Astrocyte (in vitro differentiated cells and primary cell): ENCODE measurements around the gene KLK4. TPM values are rescaled to one million over a fixed set of nuclear protein-coding genes. Genes with fewer than 3 reads are reported as not detected.

ENCODE experiments used
- DNase-seq: peaks from one replicate; pipeline ENCODE4 v3.0.0-alpha.2; 2010; ENCODE audit warnings: low read depth
- FAIRE-seq: peaks from 2 replicates; lab custom pipeline; 2011; peaks lifted over from hg19 to GRCh38; lab: Jason Lieb, UNC
- H2AFZ ChIP-seq: 2 replicates; pipeline ENCODE4 v1.6.0; 2012; ENCODE audit warnings: low read depth, low read length, inconsistent platforms
- H3K27ac ChIP-seq: 2 replicates; pipeline ENCODE4 v1.5.1; 2011; ENCODE audit warnings: low read depth, low read length, inconsistent platforms
- H3K27me3 ChIP-seq: 2 replicates; pipeline ENCODE4 v1.6.0; 2011; ENCODE audit warnings: low read length, inconsistent platforms; ENCODE audit not compliant: insufficient read depth
- H3K36me3 ChIP-seq: 2 replicates; pipeline ENCODE4 v1.5.1; 2011; ENCODE audit warnings: low read length, inconsistent platforms; ENCODE audit not compliant: insufficient read depth
- H3K4me1 ChIP-seq: 2 replicates; pipeline ENCODE4 v1.5.1; 2011; ENCODE audit warnings: low read length, inconsistent platforms; ENCODE audit not compliant: insufficient read depth
- H3K4me2 ChIP-seq: 2 replicates; pipeline ENCODE4 v1.6.0; 2012; ENCODE audit warnings: low read length, inconsistent platforms
- H3K4me3 ChIP-seq: 2 replicates; pipeline ENCODE4 v1.5.1; 2011; ENCODE audit warnings: low read depth, mild to moderate bottlenecking, low read length, inconsistent platforms; ENCODE audit not compliant: insufficient read depth
- H3K79me2 ChIP-seq: 2 replicates; pipeline ENCODE4 v1.6.0; 2012; ENCODE audit warnings: mild to moderate bottlenecking, low read length, inconsistent platforms; ENCODE audit not compliant: insufficient read depth
- H3K9ac ChIP-seq: 2 replicates; pipeline ENCODE4 v1.6.0; 2012; ENCODE audit warnings: mild to moderate bottlenecking, low read length, inconsistent platforms
- H3K9me3 ChIP-seq: 2 replicates; pipeline ENCODE4 v1.5.1; 2012; ENCODE audit warnings: low read depth, mild to moderate bottlenecking, low read length, inconsistent platforms; ENCODE audit not compliant: insufficient read depth
- H4K20me1 ChIP-seq: 2 replicates; pipeline ENCODE4 v1.6.0; 2012; ENCODE audit warnings: low read length, inconsistent platforms; ENCODE audit not compliant: insufficient read depth
- H3K27ac Mint-ChIP-seq: one replicate; pipeline ENCODE4 v1.8.0; 2021; ENCODE audit warnings: mild to moderate bottlenecking, mixed read lengths; ENCODE audit not compliant: unreplicated experiment
- H3K27me3 Mint-ChIP-seq: one replicate; pipeline ENCODE4 v1.8.0; 2021; ENCODE audit warnings: low read depth, mixed read lengths; ENCODE audit not compliant: unreplicated experiment
- H3K36me3 Mint-ChIP-seq: one replicate; pipeline ENCODE4 v1.8.0; 2021; ENCODE audit warnings: low read depth, mixed read lengths; ENCODE audit not compliant: unreplicated experiment
- H3K4me1 Mint-ChIP-seq: one replicate; pipeline ENCODE4 v1.8.0; 2021; ENCODE audit warnings: low read depth, mixed read lengths; ENCODE audit not compliant: unreplicated experiment
- H3K4me3 Mint-ChIP-seq: one replicate; pipeline ENCODE4 v1.8.0; 2021; ENCODE audit warnings: mild to moderate bottlenecking, moderate library complexity, mixed read lengths; ENCODE audit not compliant: unreplicated experiment
- H3K9me3 Mint-ChIP-seq: one replicate; pipeline ENCODE4 v1.8.0; 2021; ENCODE audit warnings: mild to moderate bottlenecking, mixed read lengths; ENCODE audit not compliant: unreplicated experiment
- EZH2 ChIP-seq: IDR thresholded peaks from 2 replicates; pipeline ENCODE4 v1.6.1; 2012; ENCODE audit warnings: mild to moderate bottlenecking, low read length, inconsistent platforms; ENCODE audit not compliant: insufficient read depth
- total RNA-seq: library from RNA; stranded (reverse); gene quantifications from 2 replicates; pipeline ENCODE4 v1.2.1, GENCODE V29; 2021
- TF ChIP-seq, protein P1 (sequence below): IDR thresholded peaks from 2 replicates; pipeline ENCODE4 v1.5.1; 2011; ENCODE audit warnings: low read depth, mild to moderate bottlenecking, inconsistent platforms, low read length, moderate library complexity; ENCODE audit not compliant: insufficient read depth

Gene KLK4
- total RNA-seq, 1 donor from 2014 or later = not detected

DNA sequence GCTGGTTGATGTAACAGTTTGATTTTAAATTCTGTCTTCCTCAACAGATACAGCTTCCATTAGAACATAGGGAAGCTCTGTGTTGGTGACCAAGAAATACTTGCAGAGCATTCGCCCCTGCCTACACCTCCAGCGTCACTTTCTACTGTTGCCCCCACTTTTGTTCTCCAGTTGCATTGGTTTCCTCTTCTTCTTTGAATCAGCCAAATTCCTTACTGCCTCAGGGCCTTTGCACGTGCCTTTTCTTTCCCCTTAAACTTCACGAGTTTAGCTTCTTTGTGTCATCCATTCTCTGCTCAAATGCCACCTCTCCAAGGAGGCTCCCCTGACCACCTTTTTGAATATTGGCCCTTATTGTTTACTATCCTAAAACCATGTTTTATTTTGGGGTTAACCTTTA is 35.9 kb upstream of the KLK4 start:
- no peak for FAIRE-seq
- Histone ChIP-seq H3K4me3 (no peak overlapping the region), H3K9me3 (no peaks in the 10 kb centered on the region), H2AFZ (no peak overlapping the region), H3K79me2 (no peaks in the 10 kb centered on the region), H3K9ac (no peak overlapping the region), H3K4me1 (no peaks in the 10 kb centered on the region), H4K20me1 (no peaks in the 10 kb centered on the region), H3K27me3 (no peaks in the 10 kb centered on the region), H3K4me2 (no peak overlapping the region), H3K36me3 (no peaks in the 10 kb centered on the region), H3K27ac (no peak overlapping the region)
- no peak overlapping the region for H3K27ac Mint-ChIP-seq
- H3K4me1 Mint-ChIP-seq = no peaks in the 10 kb centered on the region
- H3K4me3 Mint-ChIP-seq = no peak overlapping the region
- H3K27me3 Mint-ChIP-seq = peaks cover 31% of the 10 kb centered on the region
- no peak for DNase-seq
- H3K36me3 Mint-ChIP-seq = no peaks in the 10 kb centered on the region
- peaks cover 10% of the 10 kb centered on the region for H3K9me3 Mint-ChIP-seq
- no peak for TF ChIP-seq EZH2
- TF ChIP-seq, protein P1, sequence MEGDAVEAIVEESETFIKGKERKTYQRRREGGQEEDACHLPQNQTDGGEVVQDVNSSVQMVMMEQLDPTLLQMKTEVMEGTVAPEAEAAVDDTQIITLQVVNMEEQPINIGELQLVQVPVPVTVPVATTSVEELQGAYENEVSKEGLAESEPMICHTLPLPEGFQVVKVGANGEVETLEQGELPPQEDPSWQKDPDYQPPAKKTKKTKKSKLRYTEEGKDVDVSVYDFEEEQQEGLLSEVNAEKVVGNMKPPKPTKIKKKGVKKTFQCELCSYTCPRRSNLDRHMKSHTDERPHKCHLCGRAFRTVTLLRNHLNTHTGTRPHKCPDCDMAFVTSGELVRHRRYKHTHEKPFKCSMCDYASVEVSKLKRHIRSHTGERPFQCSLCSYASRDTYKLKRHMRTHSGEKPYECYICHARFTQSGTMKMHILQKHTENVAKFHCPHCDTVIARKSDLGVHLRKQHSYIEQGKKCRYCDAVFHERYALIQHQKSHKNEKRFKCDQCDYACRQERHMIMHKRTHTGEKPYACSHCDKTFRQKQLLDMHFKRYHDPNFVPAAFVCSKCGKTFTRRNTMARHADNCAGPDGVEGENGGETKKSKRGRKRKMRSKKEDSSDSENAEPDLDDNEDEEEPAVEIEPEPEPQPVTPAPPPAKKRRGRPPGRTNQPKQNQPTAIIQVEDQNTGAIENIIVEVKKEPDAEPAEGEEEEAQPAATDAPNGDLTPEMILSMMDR = no peak

DNA sequence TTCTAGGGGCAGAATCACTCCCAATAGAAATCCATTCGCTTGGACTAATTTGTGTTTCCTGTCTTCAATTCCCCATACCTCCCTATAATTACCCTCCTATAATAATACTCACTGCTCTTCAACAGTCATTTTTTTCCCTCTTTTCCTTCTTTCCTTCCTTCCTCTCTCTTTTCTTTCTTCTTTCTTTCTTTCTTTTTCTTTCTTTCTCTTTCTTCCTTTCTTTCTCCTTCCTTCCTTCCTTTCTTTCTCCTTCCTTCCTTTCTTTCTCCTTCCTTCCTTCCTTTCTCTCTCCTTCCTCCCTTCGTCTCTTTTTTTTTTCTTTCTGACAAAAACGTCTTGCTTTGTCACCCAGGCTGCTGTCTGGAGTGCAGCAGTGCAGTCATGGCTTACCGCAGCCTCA is 33.6 kb upstream of the KLK4 start:
- DNase-seq (no peak), FAIRE-seq (no peak)
- H3K9ac ChIP-seq = no peak overlapping the region
- no peaks in the 10 kb centered on the region for H3K36me3 ChIP-seq
- Mint-ChIP-seq H3K9me3 (peaks cover 6% of the 10 kb centered on the region), H3K27ac (no peak overlapping the region), H3K27me3 (peaks cover 32% of the 10 kb centered on the region), H3K36me3 (no peaks in the 10 kb centered on the region), H3K4me1 (no peaks in the 10 kb centered on the region), H3K4me3 (no peak overlapping the region)
- H3K27ac ChIP-seq = no peak overlapping the region
- H3K4me1 ChIP-seq = no peaks in the 10 kb centered on the region
- no peak overlapping the region for H3K4me3 ChIP-seq
- H2AFZ ChIP-seq = no peak overlapping the region
- TF ChIP-seq EZH2 = no peak
- TF ChIP-seq, protein P1 = no peak
- H3K9me3 ChIP-seq = no peaks in the 10 kb centered on the region
- no peak overlapping the region for H3K4me2 ChIP-seq
- H3K79me2 ChIP-seq = no peaks in the 10 kb centered on the region
- H4K20me1 ChIP-seq = no peaks in the 10 kb centered on the region
- H3K27me3 ChIP-seq = no peaks in the 10 kb centered on the region

DNA sequence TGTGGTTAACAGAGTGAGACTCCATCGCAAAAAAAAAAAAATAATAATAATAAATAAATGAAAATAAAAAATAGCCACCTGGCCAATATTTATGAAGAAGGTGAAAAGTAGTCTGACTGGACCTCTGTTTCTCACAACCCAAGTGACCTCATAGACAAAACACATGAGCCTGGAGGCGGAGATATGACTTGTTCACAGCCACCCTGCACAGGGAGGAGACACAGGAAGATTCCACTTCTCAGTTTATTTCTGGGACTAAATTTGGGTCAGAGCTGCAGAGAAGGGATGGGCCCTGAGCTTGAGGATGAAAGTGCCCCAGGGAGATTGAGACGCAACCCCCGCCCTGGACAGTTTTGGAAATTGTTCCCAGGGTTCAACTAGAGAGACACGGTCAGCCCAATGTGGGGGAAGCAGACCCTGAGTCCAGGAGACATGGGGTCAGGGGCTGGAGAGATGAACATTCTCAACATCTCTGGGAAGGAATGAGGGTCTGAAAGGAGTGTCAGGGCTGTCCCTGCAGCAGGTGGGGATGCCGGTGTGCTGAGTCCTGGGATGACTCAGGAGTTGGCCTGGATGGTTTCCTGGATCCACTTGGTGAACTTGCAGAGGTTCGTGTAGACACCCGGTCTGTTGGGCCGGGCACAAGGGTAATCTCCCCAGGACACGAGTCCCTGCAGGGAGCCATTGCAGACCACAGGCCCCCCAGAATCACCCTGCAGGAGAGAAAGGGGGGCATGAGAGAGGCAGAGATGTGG is 32.1 kb upstream of the KLK4 start:
- Histone ChIP-seq H3K27ac (no peak overlapping the region), H3K4me2 (no peak overlapping the region), H2AFZ (no peak overlapping the region), H3K27me3 (no peaks in the 10 kb centered on the region), H3K79me2 (no peaks in the 10 kb centered on the region), H3K4me3 (no peak overlapping the region), H3K4me1 (no peaks in the 10 kb centered on the region), H3K36me3 (no peaks in the 10 kb centered on the region), H4K20me1 (no peaks in the 10 kb centered on the region), H3K9ac (no peak overlapping the region), H3K9me3 (no peaks in the 10 kb centered on the region)
- H3K27ac Mint-ChIP-seq = no peak overlapping the region
- no peak overlapping the region for H3K4me3 Mint-ChIP-seq
- no peak for DNase-seq
- TF ChIP-seq, protein P1 = no peak
- no peak for TF ChIP-seq EZH2
- H3K36me3 Mint-ChIP-seq = no peaks in the 10 kb centered on the region
- H3K27me3 Mint-ChIP-seq = peaks cover 28% of the 10 kb centered on the region
- H3K9me3 Mint-ChIP-seq = peaks cover 7% of the 10 kb centered on the region
- FAIRE-seq = no peak
- H3K4me1 Mint-ChIP-seq = no peaks in the 10 kb centered on the region
